HG03103 (cell line): ENCODE data around the gene STXBP2.

ENCODE experiments used
- ATAC-seq: cut with Tn5 transposase; IDR thresholded peaks from one replicate; pipeline ENCODE4 v1.9.1; 2021; ENCODE audit warnings: low read depth; ENCODE audit not compliant: unreplicated experiment

STXBP2 gene

DNA sequence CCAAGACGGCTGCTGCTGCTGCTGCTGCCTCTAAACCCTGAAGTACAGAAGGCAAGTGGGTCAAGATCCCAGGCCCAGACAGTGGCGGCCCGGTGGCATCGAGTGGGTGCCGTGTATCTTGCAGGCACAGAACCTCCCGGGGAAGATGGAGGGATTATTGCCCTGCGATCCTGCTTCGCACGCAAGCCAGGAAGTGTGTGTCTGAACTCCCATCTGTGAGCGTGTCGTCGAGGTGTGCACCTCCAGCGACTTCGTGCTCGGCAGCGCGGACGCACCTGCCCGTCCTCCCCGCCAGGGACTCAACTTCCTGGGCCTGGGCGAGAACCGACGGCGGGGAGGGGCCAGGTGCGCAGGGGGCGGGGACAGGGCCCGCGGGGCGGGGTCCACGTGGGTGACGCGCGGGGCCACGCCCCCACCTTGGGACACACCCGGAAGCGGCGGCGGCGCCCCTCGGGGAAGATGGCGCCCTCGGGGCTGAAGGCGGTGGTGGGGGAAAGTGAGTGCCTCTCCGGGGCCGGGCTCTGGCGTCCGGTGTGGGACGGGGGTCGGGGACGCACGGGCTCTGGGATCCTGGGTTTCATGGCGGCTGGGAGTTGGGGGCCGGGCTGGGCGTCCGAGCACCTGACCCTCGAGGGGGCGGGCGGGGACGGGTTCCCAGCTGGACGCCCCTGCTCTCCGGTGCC is at the start of gene STXBP2:
TSS of gene STXBP2 (plus strand) at position 420 of the 683 bp plus-strand sequence. CDS start at position 460, 40 bp downstream.
- ATAC-seq, result peak; percentile 62

DNA sequence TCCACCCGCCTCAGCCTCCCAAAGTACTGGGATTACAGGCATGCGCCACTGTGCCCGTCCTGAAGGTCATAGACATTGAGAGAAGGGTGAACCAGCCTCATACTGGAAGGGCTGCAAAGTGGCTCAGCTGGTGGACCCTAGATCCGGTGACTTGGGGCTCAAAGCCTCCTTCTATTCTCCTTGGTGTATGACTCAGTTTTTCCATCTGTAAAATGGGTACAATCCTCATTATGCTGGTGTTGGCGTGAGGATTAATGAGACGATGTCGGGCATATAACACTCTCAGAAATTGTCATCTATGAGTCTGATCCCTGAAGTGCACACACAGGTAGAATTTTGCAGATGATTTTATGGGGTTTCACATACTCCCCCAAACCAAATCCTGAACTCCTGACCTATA is 47.1 kb upstream of the STXBP2 start:
- no peak for ATAC-seq

DNA sequence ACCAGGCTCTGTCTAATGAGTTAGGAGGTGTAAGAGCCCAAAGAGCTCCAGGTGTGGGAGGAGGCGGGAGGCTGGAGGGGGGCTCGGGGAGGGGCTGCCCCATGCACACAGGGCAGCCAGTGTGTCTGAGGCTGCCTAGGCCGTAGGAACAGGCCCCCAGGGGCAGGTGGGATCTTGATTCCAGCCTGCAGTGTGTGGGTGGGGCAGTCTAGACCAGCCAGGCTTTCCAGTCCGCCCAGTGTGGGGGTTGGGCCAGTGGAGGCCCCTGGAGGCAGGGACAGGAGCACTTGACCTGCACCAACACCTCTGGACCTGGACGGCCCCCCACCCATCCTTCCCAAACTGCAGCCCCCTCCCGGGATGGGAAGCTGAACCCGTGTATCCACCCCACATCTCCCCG is 46.7 kb upstream of the STXBP2 start:
- ATAC-seq, result no peak

DNA sequence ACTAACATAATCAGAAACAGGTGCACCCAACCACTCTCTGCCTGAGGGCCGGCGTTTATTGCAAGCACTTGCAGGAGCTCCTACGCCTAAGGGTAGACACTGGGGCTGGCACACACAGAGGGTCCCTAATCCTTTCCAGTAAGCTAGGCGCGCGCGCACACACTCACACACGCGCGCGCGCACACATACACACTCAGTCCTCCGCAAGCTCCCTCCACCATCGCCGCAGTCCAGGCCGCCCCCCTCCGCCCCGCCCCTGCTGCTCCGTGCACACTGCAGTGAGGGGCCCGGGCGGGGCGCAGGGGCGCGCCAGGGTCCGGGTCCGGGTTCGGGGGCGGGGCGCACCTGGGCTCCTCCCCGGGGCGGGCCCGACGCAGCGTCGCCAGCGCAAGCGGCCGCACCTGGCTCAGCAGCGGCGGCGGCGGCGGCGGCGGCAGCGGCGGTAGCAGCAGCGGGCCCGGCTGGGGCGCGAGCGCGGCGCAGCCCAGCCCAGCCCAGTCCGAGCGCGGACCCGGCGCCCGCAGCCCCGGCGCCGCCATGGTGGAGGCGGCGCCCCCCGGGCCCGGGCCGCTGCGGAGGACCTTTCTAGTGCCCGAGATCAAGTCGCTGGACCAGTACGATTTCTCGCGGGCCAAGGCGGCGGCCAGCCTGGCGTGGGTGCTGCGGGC is 41.3 kb upstream of the STXBP2 start, which contains the start of gene CAMSAP3:
TSS of gene CAMSAP3 (plus strand) at position 398 of the 668 bp plus-strand sequence. CDS start at position 538, 140 bp downstream.
- no peak for ATAC-seq

DNA sequence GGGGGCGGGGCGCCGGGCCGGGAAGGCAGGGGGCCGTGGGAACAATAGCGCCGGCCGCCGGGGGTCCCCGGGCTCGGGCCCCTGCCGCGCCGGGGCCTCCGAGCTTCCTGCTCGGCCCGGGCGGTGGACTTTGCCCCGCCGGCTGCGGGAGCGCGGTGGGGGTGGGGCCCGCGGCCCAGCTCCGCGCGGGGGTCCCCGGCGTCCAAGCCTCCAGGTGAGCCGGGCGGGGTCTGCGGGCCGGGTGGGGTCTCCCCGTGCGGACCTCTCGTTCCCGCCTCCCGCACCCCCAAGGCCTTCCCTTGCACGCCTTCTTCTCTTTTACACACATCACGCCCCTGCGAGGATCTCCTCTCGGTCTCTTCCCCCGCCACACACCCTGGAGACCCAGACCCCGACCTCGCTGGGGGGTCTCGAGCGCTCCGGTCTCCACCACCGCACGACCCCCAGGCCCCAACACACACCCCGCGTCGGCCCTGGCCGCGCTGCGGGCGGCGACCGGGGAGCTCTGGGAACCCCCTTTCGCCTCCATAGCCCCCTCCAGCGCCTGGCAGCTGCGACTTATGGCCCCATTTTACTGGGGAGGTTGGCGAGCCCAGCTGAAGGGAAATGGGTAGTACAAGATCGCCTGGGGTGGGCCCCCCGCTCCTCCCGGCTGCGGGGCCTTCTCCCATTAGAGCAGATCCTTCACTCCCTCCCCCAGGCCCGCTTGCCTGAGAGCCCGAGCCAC is 40.5 kb upstream of the STXBP2 start:
- ATAC-seq, result no peak

DNA sequence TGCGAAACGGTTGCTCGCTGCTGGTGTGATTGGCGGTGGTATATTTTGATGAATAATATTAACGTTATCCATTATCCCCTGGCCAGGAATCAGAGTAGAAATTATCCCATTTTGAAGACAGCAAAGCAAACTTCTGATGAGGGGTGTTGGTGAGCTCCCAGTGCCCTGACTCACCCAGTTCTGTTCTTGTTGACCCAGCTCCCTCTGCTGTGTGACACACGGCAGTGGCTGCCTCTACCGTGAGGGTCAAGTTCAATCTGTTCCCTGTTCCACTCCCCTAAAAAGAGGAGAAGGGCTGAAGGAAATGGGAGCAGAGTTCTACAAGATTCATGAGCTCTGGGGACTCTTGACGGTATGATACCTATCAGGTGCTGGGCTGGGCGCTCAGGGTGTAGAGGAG is 39.2 kb upstream of the STXBP2 start:
- no peak for ATAC-seq

DNA sequence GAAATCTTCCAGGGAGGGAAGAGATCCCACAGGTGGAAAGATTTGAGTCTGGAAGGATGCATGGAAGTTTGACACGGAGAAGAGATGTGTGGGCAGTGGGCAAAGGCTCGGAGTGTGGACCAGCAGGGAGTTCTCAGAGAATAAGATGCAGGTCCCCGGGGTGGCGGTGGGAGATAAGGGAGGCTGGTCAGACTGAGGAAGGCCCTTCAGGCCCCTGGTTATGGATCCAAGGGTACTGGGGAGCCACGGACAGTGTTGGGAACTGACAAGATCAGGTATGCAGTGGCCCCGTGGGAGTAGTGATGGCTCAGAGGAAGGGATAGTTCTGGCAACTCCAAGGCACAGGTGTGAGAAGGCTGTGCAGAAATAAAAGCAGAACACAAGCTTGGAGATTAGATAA is 38.7 kb upstream of the STXBP2 start:
- no peak for ATAC-seq

DNA sequence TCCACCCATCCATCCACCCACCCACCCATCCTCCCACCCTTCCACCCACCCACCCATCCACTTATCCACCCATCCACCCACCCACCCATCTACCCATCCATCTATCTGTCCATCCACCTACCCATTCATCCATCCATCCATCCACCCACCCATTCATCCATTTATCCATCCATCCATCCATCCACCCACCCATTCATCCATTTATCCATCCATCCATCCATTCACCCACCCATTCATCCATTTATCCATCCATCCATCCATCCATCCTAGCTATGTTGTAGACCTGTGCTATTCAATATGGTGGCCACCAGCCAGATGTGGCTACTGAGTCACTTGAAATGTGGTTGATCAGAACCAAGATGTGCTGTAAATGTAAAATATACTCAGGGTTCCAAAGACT is 36.2 kb upstream of the STXBP2 start:
- no peak for ATAC-seq

DNA sequence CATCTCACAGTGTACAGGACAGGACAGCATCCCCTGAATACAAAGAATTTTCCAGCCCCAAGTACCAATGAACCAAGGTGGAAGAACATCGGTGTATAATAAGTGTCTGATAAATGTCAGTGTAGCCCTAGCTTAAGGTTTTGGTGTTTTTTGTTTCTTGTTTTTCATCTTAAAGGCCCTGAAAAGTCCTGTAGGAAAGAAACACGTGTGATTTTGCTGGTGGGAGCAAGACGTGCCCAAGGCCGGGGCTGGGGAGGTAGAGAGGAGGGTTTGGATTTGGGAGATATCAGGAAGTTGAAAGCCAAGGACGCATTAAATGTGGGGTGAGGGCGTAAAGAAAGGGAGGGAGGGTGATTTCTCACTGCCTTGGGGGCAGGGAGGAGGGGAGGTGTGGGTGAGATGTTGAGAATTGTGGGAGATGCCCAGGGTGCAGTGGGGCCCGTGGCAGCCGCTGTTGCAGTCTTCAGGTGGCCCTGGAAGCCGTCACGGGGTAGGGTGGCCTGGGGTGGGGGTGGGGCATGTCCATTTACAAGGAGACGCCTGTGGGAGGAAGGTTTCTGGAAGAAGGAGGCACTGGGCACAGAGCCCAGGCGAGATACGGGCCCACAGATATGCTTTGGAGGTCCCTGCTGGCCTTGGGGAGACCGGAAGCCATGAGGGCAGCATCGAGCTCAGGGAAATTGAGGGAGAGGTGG is 34.5 kb upstream of the STXBP2 start:
- no peak for ATAC-seq

DNA sequence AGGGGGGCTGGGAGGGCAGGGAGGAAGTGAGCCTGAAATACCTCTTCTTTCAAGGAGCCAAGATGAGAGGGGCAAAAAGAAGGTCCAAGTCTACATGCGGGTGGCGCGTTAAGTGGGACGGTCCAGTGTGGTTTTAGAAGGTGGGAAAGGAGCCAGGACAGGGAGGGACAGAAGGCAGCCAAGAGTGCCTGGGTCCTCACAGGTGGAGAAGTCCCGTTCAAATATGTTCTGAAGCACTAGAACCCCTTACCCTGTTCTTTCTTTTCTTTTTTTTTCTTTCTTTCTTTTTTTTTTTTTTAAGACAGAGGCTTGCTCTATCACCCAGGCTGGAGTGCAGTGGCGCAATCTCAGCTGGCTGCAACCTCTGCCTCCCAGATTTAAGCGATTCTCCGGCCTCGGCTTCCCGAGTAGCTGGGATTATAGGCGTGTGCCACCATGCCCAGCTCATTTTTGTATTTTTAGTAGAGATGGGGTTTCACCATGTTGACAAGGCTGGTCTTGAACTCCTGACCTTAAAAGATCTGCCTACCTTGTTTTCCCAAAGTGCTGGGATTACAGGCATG is 33.9 kb upstream of the STXBP2 start:
- ATAC-seq, result no peak

DNA sequence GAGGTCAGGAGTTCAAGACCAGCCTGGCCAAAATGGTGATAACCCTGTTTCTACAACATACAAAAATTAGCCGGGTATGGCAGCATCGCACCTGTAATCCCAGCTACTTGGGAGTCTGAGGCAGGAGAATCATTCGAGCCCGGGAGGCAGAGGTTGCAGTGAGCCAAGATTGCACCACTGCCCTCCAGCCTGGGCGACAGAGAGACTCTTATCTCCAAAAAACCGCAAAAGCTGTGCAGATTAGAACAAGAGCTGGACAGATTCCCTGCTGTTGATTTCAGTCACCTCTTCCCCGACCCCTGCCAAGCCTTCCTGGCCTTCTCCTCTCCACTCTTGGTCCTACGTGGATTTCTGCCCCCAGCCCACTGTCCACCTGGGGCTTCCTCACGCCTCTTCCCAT is 33.0 kb upstream of the STXBP2 start:
- ATAC-seq, result no peak

DNA sequence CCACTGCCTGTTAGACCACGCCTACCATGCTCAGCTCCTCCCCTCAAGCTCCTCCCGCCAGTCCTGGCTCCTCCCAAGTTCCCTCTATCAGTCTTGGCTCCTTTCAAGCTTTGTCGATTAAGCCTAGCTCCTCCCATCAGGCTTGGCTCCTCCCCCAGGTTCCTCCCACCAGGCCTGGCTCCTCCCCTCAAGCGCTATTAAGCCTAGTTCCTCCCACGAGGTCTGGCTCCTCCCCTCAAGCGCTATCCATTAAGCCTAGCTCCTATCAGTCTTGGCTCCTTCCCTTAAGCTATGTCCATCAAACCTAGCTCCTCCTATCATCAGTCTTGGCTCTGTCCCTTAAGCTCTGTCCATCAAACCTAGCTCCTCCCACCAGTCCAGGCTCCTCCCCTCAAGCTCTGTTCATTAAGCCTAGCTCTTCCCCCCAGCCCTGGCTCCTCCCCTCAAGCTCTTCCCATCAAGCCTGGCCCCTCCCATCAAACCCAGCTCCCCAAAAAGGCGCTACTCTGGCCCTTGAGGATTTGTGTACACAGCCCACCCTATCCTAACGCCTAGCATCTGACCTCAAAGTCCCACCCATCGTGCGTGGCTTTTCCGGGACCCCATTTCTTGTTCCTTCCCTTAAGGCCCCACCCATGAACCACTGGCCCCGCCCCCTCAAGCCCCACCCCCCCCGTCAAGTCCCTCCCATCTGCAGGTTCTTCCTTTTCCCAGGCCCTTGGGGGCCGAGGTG is 31.3 kb upstream of the STXBP2 start:
- ATAC-seq, result no peak

DNA sequence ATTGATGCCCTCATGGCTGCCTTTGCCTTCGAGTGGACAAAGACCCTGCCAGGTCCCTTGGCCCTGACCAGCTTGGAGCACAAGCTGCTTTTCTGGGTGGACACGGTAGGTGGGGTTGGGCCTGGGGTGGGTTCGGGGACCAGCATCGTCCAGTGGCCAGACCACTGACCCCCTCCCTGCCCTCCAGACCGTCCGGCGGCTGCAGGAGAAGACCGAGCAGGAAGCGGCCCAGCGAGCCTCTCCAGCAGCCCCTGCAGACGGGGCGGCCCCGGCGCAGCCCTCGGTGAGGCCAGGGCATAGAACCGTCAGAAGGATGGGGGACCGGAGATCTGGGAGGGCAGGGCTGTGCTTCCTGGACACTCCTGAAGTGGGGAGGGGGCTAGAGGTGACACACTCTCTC is 30.6 kb upstream of the STXBP2 start:
- ATAC-seq, result no peak

DNA sequence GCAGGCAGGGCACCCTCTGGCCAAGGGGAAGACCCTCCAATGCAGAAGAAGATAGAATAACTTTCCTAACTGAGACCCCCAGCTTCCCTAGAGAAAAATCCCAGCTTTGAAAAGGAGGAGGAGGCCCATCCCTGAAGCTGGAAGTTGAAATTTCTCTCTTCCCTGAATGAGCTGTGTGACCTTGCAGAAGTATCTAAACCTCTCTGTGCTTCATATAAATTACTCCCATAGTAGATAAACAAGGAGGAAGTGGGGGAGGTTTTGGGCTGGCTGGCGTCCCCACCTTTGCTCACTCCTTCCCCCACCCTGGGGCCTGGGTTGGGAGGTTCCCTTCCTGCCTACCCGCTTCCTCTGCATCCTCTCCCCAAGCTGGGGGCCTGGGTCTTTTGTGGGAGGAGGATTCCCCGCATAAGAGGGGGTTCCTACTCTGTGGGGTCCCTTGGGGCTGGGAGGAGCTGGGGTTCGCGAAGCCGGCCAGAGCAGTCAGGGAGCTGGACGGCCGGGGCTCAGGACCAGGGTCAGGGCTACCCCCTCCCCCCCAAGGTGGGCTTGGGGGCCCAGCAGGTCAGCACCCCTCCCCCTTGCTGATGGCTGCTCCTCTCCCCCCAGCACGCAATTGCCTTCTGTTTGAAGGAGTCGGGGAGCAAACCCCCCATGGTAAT is 29.6 kb upstream of the STXBP2 start:
- ATAC-seq, result no peak

DNA sequence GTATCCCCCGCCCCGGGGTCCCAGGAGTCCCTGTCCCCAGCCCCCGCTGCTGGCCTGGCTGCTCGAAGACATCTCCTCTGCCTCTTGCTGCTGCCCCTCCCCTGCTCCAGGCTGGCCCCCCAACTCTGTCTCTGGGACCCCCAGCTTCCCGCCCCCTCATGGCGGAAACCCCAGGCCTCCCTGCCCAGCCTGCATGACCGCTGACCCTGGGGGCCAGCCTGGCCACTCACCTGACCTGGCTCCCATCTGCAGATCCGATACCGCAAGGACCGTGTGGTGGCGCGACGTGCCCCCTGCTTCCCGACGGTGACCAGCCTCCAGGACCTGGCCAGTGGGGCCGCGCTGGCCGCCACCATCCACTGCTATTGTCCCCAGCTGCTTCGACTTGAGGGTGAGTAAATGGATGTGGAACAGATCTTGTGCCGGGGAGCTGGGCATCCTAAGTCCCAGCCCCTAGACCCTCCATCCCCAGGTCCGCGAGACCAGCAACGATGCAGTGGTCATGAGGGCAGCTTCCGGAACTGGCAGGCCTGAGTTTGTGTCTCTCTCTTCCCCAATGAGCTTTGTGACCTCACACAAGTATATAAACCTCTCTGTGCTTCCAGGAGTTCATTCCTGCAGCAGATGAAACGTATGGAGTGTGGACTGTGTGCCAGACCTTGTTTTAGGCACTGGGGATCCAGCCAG is 28.9 kb upstream of the STXBP2 start:
- no peak for ATAC-seq

DNA sequence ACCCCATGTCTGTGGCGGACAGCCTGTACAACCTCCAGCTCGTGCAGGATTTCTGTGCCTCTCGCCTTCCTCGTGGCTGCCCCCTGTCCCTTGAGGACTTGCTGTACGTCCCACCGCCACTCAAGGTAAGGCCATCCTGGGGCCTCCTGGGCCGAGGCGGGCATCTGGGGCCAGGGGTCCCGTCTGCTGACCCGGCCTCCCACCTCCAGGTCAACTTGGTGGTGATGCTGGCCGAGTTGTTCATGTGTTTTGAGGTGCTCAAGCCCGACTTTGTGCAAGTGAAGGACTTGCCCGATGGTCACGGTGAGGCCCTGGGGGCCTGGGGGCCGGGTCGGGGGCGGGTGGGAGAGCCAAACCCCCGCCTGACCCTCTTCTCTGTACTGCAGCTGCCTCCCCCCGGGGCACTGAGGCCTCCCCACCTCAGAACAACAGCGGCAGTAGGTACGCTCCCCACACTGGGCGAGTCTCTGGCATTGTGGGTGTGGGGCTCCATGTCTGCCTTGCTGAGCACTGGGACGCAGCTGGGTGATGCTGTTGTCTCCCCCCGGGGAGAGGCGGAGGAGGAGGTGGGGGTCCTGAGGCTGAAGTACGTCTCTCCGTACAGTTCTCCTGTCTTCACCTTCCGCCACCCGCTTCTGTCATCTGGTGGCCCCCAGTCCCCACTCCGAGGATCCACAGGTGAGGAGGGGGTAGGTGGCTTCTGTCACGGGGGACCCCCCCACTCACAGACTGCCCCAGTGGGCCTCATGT is 26.2 kb upstream of the STXBP2 start:
- no peak for ATAC-seq

DNA sequence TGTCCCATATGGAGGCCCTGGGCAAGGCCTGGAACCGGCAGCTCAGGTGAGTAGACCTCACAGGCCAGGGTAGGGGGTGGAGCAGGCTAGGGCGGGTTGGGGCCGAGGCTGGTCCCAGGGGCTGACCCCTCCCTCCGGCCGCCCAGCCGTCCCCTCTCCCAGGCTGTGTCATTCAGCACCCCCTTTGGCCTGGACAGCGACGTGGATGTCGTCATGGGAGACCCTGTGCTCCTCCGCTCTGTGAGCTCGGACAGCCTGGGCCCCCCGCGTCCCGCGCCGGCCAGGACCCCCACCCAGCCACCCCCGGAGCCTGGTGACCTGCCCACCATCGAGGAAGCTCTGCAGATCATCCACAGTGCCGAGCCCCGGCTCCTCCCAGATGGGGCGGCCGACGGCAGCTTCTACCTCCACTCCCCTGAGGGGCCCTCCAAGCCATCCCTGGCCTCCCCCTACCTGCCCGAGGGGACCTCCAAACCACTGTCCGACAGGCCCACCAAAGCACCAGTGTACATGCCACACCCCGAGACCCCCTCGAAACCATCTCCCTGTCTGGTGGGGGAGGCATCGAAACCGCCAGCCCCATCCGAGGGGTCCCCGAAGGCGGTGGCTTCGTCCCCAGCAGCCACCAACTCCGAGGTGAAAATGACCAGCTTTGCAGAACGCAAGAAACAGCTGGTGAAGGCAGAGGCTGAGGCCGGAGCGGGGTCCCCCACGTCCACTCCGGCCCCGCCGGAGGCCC is 25.2 kb upstream of the STXBP2 start:
- no peak for ATAC-seq
